Fibroblast of mammary gland (primary cell): ENCODE results near the gene SRM.
A peak's percentile ranks its signal among the peaks of the same experiment; 100 is the strongest.
"Not testable (repeated sequence)": the region's sequence is repeated elsewhere in the genome, so short reads cannot be mapped to it uniquely, and the experiment has no call there.

ENCODE experiments used
- DNase-seq: peaks from one replicate; pipeline ENCODE4 v3.0.0-alpha.2; 2010; ENCODE audit warnings: low read depth
- H3K4me3 ChIP-seq: 2 replicates; pipeline ENCODE4 v1.5.1; 2011; ENCODE audit warnings: low read depth, mild to moderate bottlenecking, low read length, moderate library complexity; ENCODE audit not compliant: control insufficient read depth
- TF ChIP-seq, protein P1 (sequence below): conservative IDR thresholded peaks from 2 replicates; pipeline ENCODE4 v1.5.1; 2011; ENCODE audit warnings: low read depth, low read length, inconsistent platforms; ENCODE audit not compliant: control insufficient read depth, insufficient read depth

The SRM gene

GRCh38 chr1:11051781-11052511, 7.9 kb downstream of the SRM start:
- H3K4me3 ChIP-seq = no peak overlapping the region
- peak; percentile 22 for DNase-seq
- TF ChIP-seq, protein P1, sequence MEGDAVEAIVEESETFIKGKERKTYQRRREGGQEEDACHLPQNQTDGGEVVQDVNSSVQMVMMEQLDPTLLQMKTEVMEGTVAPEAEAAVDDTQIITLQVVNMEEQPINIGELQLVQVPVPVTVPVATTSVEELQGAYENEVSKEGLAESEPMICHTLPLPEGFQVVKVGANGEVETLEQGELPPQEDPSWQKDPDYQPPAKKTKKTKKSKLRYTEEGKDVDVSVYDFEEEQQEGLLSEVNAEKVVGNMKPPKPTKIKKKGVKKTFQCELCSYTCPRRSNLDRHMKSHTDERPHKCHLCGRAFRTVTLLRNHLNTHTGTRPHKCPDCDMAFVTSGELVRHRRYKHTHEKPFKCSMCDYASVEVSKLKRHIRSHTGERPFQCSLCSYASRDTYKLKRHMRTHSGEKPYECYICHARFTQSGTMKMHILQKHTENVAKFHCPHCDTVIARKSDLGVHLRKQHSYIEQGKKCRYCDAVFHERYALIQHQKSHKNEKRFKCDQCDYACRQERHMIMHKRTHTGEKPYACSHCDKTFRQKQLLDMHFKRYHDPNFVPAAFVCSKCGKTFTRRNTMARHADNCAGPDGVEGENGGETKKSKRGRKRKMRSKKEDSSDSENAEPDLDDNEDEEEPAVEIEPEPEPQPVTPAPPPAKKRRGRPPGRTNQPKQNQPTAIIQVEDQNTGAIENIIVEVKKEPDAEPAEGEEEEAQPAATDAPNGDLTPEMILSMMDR = no peak

DNA sequence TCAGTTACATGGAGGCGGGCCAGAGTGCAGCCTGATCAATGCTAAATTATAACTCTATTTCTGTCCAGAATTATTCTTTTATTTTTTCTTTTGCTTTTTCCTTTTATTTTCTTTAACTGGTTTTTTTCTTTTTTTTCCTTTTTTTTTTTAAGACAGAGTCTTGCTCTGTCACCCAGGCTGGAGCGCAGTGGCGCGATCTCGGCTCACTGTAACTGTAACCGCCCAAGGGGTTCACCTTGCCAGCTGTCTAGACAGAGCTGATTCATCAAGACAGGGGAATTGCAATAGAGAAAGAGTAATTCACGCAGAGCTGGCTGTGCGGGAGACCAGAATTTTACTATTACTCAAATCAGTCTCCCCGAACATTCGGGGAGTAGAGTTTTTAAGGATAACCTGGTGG, 8.7 kb downstream of the SRM start:
- DNase-seq, H3K4me3 ChIP-seq: not testable (repeated sequence)

DNA sequence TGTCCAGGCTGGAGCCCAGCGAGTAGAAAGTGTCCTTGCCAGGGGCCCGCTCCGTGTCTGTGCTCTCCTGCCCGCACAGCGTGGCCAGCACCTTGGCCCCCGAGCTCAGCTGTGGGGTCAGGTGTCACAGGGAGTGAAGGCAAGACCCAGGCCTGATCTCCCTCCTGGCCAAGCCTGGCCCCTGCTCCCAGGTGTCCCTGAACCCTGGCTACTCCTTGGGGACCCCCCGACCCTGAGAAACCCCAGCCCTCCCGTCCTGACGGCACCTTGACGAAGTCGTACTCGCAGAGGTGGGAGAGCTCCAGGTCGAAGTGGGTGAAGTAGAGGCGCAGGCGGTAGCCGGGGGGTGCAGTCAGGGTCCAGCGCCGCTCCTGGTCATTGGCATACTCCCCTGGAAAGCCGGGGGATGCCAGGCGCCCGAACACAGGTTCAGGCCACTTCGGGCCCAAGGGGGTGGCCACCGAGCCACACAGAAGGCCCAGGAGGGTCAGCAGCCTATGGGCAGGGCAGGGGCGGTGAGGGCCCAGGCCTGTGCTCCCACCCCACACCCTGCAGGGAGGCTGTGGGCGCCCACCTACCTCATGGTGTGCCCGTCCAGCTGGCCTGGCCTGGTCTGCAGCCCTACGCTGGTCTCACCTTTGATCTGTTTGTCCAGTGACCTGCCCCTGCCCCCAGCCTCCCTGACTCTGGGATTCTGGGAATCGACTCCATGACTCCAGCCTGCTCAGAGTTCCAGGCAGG, 13.0 kb downstream of the SRM start, which contains the start of gene MASP2:
MASP2 (minus strand) TSS at position 615 of the 741 bp plus-strand sequence; CDS start at position 583, 32 bp downstream.
- DNase-seq = no peak
- H3K4me3 ChIP-seq = no peak within 1 kb of the TSS
- TF ChIP-seq, protein P1 = no peak

DNA sequence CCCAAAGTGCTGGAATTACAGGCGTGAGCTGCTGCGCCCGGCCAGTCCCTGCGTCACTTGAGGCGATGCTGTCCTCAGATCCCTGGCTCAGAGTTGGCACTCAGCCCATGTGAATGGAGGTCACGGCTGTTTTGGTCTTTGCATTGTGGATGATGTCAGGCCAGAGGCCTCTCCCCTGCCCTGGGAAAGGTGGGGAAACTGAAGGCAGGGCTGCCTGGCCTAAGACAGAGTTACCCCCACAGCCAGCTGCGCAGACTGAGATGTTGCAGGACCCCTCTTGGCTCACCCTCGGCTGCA, 13.6 kb downstream of the SRM start:
- DNase-seq = no peak
- TF ChIP-seq, protein P1 = no peak
- no peak overlapping the region for H3K4me3 ChIP-seq

- no peak overlapping the region for H3K4me3 ChIP-seq
- no peak for DNase-seq
- TF ChIP-seq, protein P1 = no peak
These were observed 14.2 kb downstream of the SRM start for GRCh38 chr1:11045428-11046269.

DNA sequence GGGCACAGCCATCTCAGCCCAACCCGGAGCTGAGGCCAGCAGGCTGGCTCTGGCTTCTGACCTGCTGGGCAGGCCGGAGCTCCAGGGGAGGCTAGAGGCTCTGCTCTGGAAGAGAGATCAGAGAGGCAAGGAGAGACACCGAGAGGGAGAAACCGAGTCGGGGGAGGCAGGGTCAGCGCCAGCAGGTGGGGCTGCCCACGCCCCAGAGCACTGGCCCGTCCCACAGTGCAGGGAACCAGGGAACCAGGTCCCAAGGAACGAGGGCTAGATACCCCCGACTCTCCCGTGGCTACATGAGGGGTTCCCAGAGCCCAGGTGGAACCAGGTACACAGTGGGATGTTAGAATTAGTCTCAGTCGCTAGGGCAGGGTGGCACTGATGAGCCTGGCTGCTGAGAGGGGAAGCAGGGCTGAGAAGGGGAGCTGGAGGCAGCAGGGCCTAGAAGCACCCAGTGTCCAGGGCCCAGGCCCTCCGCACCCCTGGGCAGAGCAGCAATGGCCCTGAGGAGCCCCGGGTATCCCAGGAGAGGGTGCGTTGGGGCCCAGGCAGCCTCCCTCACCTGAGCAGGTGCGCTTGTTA, 14.9 kb downstream of the SRM start:
- H3K4me3 ChIP-seq = no peak overlapping the region
- TF ChIP-seq, protein P1 = no peak
- DNase-seq = no peak
